ENCODE data around the gene CD58.

CD58 gene

DNA sequence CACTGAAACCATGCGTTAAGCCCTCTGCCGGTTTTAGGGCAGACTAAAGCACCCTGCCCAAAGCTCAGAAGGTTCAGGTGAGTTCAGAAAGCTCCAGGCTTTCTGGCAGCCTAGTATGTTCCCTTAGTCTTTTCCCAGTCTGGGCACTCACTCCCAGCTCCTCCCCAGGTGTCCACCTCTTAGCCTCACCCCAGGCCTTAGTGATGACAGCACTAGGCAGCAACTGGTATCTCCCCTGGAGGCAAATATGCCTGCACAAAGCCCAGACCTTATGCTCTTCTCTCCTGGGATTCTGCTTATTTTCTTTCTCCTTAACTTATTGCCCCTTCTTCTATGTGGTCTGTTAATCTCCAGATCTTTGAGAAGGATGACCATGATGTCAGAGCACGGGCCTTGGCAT is 80.2 kb downstream of the CD58 start:
- Histone ChIP-seq H3K9me2 (replicated peaks; ENCODE audit: insufficient read depth, low read length) (no peaks in the 10 kb centered on the region), H3K36me3 (ENCODE audit: low read length) (no peaks in the 10 kb centered on the region), H3K9ac (ENCODE audit: low read length) (no peak overlapping the region), H2AFZ (ENCODE audit: low read depth, low read length, severe bottlenecking) (no peak overlapping the region), H3K4me2 (ENCODE audit: low read depth, low read length, poor library complexity, severe bottlenecking) (no peak overlapping the region), H3K27ac (ENCODE audit: low read depth, low read length) (no peak overlapping the region), H4K20me1 (ENCODE audit: low read depth, low read length) (no peaks in the 10 kb centered on the region), H3K4me3 (ENCODE audit: insufficient read depth, low read length, poor library complexity, severe bottlenecking) (no peak overlapping the region), H3K27me3 (ENCODE audit: low read length) (no peaks in the 10 kb centered on the region), H3K79me2 (ENCODE audit: insufficient read depth, low read length) (no peaks in the 10 kb centered on the region), H3K9me3 (ENCODE audit: insufficient read depth, low read length) (no peaks in the 10 kb centered on the region), H3F3A (ENCODE audit: insufficient read depth) (no peaks in the 10 kb centered on the region)
- TF ChIP-seq, protein P1, sequence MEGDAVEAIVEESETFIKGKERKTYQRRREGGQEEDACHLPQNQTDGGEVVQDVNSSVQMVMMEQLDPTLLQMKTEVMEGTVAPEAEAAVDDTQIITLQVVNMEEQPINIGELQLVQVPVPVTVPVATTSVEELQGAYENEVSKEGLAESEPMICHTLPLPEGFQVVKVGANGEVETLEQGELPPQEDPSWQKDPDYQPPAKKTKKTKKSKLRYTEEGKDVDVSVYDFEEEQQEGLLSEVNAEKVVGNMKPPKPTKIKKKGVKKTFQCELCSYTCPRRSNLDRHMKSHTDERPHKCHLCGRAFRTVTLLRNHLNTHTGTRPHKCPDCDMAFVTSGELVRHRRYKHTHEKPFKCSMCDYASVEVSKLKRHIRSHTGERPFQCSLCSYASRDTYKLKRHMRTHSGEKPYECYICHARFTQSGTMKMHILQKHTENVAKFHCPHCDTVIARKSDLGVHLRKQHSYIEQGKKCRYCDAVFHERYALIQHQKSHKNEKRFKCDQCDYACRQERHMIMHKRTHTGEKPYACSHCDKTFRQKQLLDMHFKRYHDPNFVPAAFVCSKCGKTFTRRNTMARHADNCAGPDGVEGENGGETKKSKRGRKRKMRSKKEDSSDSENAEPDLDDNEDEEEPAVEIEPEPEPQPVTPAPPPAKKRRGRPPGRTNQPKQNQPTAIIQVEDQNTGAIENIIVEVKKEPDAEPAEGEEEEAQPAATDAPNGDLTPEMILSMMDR (IDR thresholded peaks at IDR 0.05; ENCODE audit: insufficient read depth, low read length, poor library complexity, severe bottlenecking), result no peak
- no peak for TF ChIP-seq EZH2phosphoT487 (conservative IDR thresholded peaks at IDR 0.05; ENCODE audit: low read length)

DNA sequence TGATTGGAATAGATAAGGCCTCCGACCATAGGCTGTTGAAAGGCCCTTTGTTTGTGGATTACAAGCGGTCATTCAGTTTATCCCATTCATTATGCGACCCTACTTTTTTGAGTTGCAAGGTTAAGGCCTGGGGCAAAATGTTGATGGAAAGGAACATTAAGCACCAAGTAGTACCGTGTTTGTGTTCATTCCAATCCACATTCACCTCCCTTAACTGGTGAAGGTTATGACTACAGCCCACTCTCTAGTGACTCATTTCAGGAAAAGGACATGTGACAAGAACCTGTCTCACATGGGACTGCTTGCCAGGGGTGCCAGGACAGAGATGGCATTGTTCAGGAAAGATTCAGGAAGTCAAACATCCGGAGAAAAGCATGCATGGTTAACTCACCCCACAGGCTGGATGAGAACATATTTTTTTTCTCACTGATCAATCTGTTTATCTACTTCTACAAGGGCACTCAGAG is 81.6 kb downstream of the CD58 start:
- no peaks in the 10 kb centered on the region for H3K36me3 ChIP-seq (ENCODE audit: low read length)
- H4K20me1 ChIP-seq (ENCODE audit: low read depth, low read length), result no peaks in the 10 kb centered on the region
- no peak overlapping the region for H3K9ac ChIP-seq (ENCODE audit: low read length)
- no peak for TF ChIP-seq EZH2phosphoT487 (conservative IDR thresholded peaks at IDR 0.05; ENCODE audit: low read length)
- TF ChIP-seq, protein P1 (IDR thresholded peaks at IDR 0.05; ENCODE audit: insufficient read depth, low read length, poor library complexity, severe bottlenecking), result no peak
- no peak overlapping the region for H2AFZ ChIP-seq (ENCODE audit: low read depth, low read length, severe bottlenecking)
- H3K9me2 ChIP-seq (replicated peaks; ENCODE audit: insufficient read depth, low read length), result no peaks in the 10 kb centered on the region
- no peaks in the 10 kb centered on the region for H3K9me3 ChIP-seq (ENCODE audit: insufficient read depth, low read length)
- H3F3A ChIP-seq (ENCODE audit: insufficient read depth), result no peaks in the 10 kb centered on the region
- no peak overlapping the region for H3K27ac ChIP-seq (ENCODE audit: low read depth, low read length)
- H3K79me2 ChIP-seq (ENCODE audit: insufficient read depth, low read length), result no peaks in the 10 kb centered on the region
- no peaks in the 10 kb centered on the region for H3K27me3 ChIP-seq (ENCODE audit: low read length)
- H3K4me3 ChIP-seq (ENCODE audit: insufficient read depth, low read length, poor library complexity, severe bottlenecking), result no peak overlapping the region
- H3K4me2 ChIP-seq (ENCODE audit: low read depth, low read length, poor library complexity, severe bottlenecking), result no peak overlapping the region

DNA sequence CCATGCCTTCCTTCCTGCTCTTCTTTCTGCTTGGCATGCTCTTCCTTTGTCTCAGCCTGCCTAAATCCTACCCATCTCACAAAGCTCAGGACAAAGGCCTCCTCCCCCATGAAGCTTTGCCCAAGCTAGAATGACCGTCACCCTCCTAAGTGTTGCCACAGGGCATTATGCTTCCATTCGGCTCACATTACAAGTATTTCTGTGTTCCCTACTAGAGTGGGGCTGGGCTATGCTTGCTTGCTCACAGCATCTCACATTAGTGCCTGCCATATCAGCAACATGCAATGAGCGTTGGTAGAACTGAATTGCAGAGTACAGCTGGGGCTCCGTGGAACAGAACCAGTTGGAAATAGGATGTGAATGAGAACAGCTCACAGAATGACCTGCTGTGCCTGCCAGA is 82.8 kb downstream of the CD58 start:
- no peak overlapping the region for H2AFZ ChIP-seq (ENCODE audit: low read depth, low read length, severe bottlenecking)
- H3K9me3 ChIP-seq (ENCODE audit: insufficient read depth, low read length), result no peaks in the 10 kb centered on the region
- H3K4me2 ChIP-seq (ENCODE audit: low read depth, low read length, poor library complexity, severe bottlenecking), result no peak overlapping the region
- no peaks in the 10 kb centered on the region for H3K79me2 ChIP-seq (ENCODE audit: insufficient read depth, low read length)
- H3K4me3 ChIP-seq (ENCODE audit: insufficient read depth, low read length, poor library complexity, severe bottlenecking), result no peak overlapping the region
- no peaks in the 10 kb centered on the region for H3K36me3 ChIP-seq (ENCODE audit: low read length)
- no peak for TF ChIP-seq EZH2phosphoT487 (conservative IDR thresholded peaks at IDR 0.05; ENCODE audit: low read length)
- TF ChIP-seq, protein P1 (IDR thresholded peaks at IDR 0.05; ENCODE audit: insufficient read depth, low read length, poor library complexity, severe bottlenecking), result no peak
- no peaks in the 10 kb centered on the region for H4K20me1 ChIP-seq (ENCODE audit: low read depth, low read length)
- no peak overlapping the region for H3K9ac ChIP-seq (ENCODE audit: low read length)
- H3K9me2 ChIP-seq (replicated peaks; ENCODE audit: insufficient read depth, low read length), result no peaks in the 10 kb centered on the region
- H3F3A ChIP-seq (ENCODE audit: insufficient read depth), result no peaks in the 10 kb centered on the region
- no peak overlapping the region for H3K27ac ChIP-seq (ENCODE audit: low read depth, low read length)
- no peaks in the 10 kb centered on the region for H3K27me3 ChIP-seq (ENCODE audit: low read length)
